GM21423 (cell line): ENCODE data around the gene NFYA.
A peak's percentile ranks its signal among the peaks of the same experiment; 100 is the strongest.

Source experiments
- ATAC-seq: cut with Tn5 transposase; IDR thresholded peaks from one replicate; pipeline ENCODE4 v1.9.1; 2021; ENCODE audit warnings: mild to moderate bottlenecking, moderate library complexity; ENCODE audit not compliant: unreplicated experiment

NFYA gene

GRCh38 chr6:41071923-41072835, 595 bp upstream of the NFYA start, which contains the start of gene OARD1:
Gene OARD1, minus strand, starts transcription at chr6:41072356. Its CDS starts 722 bp downstream, at chr6:41071634.
- ATAC-seq = peak; percentile 62

GRCh38 chr6:41073203-41073967, 611 bp downstream of the NFYA start:
- peak; percentile 29 for ATAC-seq

GRCh38 chr6:41073968-41074691, 1.4 kb downstream of the NFYA start:
- ATAC-seq = no peak

- no peak for ATAC-seq
These were observed 2.1 kb downstream of the NFYA start for GRCh38 chr6:41074692-41075436.

- ATAC-seq = no peak
These were observed 3.2 kb downstream of the NFYA start for GRCh38 chr6:41075651-41076626.

GRCh38 chr6:41077536-41077935, 4.8 kb downstream of the NFYA start:
- ATAC-seq = no peak

GRCh38 chr6:41078101-41078500, 5.3 kb downstream of the NFYA start:
- no peak for ATAC-seq

GRCh38 chr6:41079080-41079479, 6.3 kb downstream of the NFYA start:
- no peak for ATAC-seq

GRCh38 chr6:41080621-41081020, 7.8 kb downstream of the NFYA start:
- ATAC-seq = no peak

GRCh38 chr6:41083072-41083471, 10.3 kb downstream of the NFYA start:
- no peak for ATAC-seq

GRCh38 chr6:41085182-41085581, 12.4 kb downstream of the NFYA start:
- no peak for ATAC-seq

GRCh38 chr6:41088451-41088850, 15.7 kb downstream of the NFYA start:
- ATAC-seq = no peak

- no peak for ATAC-seq
These were observed 18.3 kb downstream of the NFYA start for GRCh38 chr6:41090841-41091761.

GRCh38 chr6:41092421-41093140, 19.8 kb downstream of the NFYA start:
- ATAC-seq = no peak

GRCh38 chr6:41093729-41094128, 21.0 kb downstream of the NFYA start:
- ATAC-seq = no peak

- ATAC-seq = no peak
These were observed 24.8 kb downstream of the NFYA start for GRCh38 chr6:41097467-41098090.

- no peak for ATAC-seq
These were observed 25.6 kb downstream of the NFYA start for GRCh38 chr6:41098366-41098765.
